HG03064 (cell line): ENCODE data around the gene DCLRE1B.
"Not testable (repeated sequence)": the region's sequence is repeated elsewhere in the genome, so short reads cannot be mapped to it uniquely, and the experiment has no call there.

Experiments
- ATAC-seq: cut with Tn5 transposase; IDR thresholded peaks from one replicate; pipeline ENCODE4 v1.9.1; 2021; ENCODE audit warnings: low read depth; ENCODE audit not compliant: unreplicated experiment

The DCLRE1B gene

GRCh38 chr1:113946112-113946511, 41.0 kb downstream of the DCLRE1B start:
- ATAC-seq, result no peak

DNA sequence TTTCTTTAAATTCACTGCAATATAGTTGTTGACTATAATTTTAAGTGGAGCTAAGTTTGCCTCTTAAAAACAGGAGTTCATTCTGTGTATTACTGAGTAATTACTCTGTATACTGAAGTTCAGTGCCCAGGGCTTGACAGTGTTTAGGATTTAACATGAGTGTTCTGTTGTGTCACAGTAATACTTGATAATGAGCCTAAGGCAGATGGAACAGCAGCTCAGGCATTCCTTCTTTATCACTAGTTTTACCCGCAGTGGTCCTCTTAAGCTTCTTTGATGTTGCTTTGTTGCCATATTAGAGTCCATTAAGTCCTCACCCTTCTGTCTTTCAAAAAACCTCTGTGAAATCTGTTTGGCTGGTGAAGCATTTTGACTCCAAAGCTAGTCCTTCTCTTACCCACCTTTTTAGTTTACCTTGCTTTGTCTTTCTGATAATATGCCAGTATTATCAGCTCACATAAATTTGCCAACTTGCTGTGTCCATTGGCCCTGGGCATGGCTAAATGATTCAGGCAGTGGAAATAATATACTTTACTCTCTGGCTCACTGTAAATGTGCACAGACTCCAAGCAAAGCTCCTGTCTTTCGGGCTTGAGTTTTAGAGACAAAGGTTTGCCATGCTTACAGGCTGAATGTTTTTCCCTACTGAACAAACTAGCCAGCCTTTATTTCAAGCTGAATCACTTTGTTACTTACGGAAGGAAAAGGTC, 41.7 kb downstream of the DCLRE1B start:
- ATAC-seq, result no peak

GRCh38 chr1:113947388-113948107, 42.4 kb downstream of the DCLRE1B start:
- no peak for ATAC-seq

GRCh38 chr1:113948151-113948550, 43.0 kb downstream of the DCLRE1B start:
- not testable (repeated sequence) for ATAC-seq

- no peak for ATAC-seq
Measured at GRCh38 chr1:113949007-113949406, 43.9 kb downstream of the DCLRE1B start.

GRCh38 chr1:113950908-113951307, 45.8 kb downstream of the DCLRE1B start:
- ATAC-seq, result no peak

- no peak for ATAC-seq
Measured at GRCh38 chr1:113951719-113952118, 46.6 kb downstream of the DCLRE1B start.

GRCh38 chr1:113957984-113958383, 52.9 kb downstream of the DCLRE1B start:
- ATAC-seq, result no peak

- no peak for ATAC-seq
Measured at GRCh38 chr1:113958691-113959090, 53.6 kb downstream of the DCLRE1B start.

DNA sequence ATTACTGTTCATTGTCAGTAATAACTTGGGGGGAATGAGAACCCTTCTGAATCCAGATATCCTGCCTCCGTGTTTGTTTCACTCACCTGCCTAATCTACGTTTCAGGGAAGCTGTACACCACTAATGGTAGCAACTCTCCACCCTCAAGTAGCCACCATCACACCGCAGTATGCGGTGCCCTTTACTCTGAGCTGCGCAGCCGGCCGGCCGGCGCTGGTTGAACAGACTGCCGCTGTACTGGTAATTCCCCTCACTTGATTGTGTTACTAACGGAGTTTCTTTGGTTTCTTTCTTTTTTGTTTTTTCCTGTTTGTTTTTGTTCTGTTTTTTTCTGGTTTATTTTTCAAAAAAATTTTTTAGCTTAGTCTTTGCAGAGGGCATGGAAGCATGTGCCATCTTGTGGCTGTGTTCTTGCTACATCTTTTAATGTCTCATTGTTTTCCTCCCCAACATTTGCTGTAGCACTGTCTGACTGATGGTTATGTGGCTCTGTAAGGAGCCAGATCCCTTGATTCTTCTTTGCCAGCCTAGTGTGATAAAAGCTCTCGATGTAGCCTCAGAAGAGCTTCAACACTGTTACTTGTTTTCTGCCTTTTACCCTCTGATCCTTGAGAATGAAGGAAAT, 58.3 kb downstream of the DCLRE1B start:
- ATAC-seq, result no peak
